ENCODE measurements around the gene NID1.

Gene NID1, protein sequence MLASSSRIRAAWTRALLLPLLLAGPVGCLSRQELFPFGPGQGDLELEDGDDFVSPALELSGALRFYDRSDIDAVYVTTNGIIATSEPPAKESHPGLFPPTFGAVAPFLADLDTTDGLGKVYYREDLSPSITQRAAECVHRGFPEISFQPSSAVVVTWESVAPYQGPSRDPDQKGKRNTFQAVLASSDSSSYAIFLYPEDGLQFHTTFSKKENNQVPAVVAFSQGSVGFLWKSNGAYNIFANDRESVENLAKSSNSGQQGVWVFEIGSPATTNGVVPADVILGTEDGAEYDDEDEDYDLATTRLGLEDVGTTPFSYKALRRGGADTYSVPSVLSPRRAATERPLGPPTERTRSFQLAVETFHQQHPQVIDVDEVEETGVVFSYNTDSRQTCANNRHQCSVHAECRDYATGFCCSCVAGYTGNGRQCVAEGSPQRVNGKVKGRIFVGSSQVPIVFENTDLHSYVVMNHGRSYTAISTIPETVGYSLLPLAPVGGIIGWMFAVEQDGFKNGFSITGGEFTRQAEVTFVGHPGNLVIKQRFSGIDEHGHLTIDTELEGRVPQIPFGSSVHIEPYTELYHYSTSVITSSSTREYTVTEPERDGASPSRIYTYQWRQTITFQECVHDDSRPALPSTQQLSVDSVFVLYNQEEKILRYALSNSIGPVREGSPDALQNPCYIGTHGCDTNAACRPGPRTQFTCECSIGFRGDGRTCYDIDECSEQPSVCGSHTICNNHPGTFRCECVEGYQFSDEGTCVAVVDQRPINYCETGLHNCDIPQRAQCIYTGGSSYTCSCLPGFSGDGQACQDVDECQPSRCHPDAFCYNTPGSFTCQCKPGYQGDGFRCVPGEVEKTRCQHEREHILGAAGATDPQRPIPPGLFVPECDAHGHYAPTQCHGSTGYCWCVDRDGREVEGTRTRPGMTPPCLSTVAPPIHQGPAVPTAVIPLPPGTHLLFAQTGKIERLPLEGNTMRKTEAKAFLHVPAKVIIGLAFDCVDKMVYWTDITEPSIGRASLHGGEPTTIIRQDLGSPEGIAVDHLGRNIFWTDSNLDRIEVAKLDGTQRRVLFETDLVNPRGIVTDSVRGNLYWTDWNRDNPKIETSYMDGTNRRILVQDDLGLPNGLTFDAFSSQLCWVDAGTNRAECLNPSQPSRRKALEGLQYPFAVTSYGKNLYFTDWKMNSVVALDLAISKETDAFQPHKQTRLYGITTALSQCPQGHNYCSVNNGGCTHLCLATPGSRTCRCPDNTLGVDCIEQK
- 1.6 to 5.5 reads per million in 2 donors for total RNA-seq

- peak in 2 of 5 experiments; percentile 16 to 37 for DNase-seq
Measured at GRCh38 chr1:236064674-236065508, at the start of gene NID1. Gene NID1 (minus strand): TSS chr1:236065090. CDS start chr1:236065079, 11 bp downstream.

- no peak for DNase-seq
Measured at GRCh38 chr1:236114076-236114747, 49.3 kb upstream of the NID1 start.

DNA sequence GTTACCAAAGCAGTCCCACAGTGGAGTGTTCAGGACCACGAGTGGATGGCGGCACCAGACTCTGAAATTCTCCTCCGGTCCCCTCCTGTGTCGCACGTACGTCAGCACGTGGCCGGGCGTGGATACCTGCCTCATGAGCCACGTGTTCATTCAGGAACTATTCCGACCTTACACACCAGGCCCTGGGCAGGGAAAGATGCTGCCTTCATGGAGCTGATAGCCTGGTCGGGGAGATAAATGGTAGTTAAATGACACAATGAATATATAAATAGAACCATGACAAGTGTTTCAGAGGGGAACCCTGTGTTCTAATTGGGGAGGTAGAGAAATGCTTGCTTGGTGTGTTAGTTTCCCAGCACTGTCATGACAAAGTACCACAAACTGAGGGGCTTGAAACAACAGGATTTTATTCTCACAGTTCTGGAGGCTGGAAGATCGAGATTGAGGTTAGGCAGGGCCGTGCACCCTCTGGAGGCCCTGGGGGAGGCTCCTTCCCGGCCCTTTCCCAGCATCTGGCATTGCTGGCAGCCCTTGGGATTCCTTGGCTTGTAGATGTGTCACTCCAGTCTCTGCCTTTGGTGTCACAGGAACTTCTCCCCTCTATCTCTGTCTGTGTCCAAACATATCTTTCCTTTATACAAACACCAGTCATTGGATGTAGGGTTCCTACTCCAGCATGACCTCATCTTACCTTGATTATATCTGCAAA, 48.6 kb upstream of the NID1 start:
- no peak for DNase-seq

- no peak for DNase-seq
Measured at GRCh38 chr1:236112332-236112627, 47.4 kb upstream of the NID1 start.

DNA sequence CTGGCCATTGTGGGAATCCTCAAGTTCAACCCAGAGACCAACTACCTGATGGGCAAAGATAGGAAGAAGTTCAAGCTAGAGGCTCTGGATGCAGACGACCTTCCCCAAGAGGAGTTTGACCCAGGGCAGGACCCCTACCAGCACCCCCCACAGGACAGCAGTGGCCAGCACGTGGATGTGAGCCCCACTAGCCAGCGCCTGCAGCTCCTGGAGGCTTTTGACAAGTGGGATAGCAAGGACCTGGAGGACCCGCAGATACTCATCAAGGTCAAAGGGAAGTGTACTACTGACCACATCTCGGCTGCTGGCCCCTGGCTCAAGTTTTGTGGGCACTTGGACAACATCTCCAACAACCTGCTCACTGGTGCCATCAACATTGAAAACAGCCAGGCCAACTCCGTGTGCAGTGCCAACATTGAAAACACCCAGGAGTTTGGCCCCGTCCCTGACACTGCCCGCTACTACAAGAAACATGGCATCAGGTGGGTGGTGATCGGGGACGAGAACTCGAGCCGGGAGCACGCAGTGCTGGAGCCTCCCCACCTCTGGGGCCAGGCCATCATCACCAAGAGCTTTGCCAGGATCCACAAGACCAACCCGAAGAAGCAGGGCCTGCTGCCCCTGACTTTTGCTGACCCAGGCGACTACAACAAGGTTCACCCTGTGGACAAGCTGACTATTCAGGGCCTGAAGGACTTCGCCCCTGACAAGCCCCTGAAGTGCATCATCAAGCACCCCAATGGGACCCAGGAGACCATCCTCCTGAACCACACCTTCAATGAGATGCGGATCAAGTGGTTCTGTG, 46.8 kb upstream of the NID1 start:
- no peak for DNase-seq

GRCh38 chr1:236110137-236110536, 45.2 kb upstream of the NID1 start:
- DNase-seq, result no peak

GRCh38 chr1:236108027-236108648, 43.2 kb upstream of the NID1 start:
- no peak for DNase-seq

DNA sequence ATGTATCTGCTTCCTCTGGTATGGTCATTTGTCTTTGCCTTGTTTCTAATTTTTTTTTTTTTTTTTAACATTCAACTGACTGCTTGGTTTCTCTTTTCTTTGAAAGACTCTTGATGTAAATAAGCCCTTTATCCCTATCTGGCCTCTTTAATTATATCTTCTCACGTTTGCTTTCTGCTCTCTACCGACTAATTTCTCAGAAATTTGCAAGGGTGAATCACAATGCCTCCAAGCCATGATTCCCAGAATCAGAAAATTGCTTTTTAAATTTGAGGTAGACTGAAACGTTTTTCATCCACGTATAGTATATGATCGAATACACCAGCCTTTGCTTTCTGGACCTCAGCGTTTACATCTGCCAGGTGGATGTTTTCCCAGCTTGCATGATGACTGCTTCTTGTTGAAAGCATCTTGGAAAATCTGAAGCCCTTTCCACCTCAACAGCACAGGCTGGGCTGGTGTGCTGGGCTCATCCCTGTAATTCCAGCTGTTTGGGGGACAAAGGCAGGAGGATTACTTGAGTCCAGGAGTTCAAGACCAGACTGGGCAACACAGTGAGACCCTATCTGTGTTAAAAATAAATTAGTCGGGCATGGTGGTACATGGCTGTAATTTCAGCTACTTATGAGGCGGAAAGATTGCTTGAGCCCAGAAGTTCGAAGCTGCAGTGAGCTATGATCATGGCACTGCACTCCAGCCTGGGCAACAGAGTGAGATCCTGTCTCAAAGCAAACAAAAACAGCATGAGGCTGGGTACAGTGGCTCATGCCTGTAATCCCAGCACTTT, 42.4 kb upstream of the NID1 start:
- DNase-seq, result no peak

GRCh38 chr1:236103646-236104218, 38.8 kb upstream of the NID1 start:
- peak in 3 of 5 experiments; percentile 25 to 68 (median 26) for DNase-seq

- DNase-seq, result no peak
Measured at GRCh38 chr1:236103059-236103458, 38.2 kb upstream of the NID1 start.

GRCh38 chr1:236102611-236103010, 37.7 kb upstream of the NID1 start:
- DNase-seq, result no peak

DNA sequence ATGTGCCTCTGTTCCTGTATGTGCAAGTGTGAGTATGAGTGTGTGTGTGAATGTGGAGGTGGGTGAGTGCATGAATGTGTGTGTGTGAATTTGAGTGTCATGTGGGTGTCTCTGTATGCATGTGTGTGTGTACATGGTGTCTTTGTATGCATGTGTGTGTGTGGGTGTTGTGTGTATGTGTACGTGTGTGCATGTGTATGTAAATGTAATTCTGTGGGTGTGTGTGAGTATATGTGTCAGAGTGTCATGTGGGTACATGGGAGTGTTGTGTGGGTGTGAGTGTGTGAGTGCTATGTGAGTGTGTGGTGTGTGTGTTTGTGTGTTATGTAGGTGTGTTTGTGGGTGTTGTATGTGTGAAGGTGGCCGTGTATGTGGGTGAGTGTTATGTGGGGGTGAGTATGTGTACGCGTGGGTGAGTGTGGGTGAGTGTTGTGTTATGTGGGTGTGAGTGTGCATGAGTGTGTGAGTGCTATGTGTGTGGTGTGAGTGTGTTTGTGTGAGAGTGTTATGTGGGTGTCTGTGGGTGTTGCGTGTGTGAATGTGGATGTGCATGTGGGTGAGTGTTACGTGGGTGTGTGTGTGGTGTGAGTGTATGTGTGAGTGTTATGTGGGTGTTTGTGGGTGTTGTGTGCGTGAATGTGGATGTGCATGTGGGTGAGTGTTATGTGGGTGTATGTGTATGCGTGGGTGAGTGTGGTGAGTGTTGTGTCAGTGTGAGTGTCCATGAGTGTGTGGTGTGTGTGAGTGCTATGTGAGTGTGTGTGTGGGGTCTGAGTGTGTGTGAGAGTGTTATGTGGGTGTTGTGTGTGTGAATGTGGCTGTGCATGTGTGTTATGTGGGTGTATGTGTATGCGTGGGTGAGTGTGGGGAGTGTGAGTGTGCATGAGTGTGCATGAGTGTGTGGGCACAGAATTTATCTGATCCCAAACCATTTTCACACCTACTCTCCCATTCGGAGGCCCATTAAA, 36.6 kb upstream of the NID1 start:
- peak in 1 of 5 experiments; percentile 19 for DNase-seq

GRCh38 chr1:236100799-236101198, 35.9 kb upstream of the NID1 start:
- no peak for DNase-seq

DNA sequence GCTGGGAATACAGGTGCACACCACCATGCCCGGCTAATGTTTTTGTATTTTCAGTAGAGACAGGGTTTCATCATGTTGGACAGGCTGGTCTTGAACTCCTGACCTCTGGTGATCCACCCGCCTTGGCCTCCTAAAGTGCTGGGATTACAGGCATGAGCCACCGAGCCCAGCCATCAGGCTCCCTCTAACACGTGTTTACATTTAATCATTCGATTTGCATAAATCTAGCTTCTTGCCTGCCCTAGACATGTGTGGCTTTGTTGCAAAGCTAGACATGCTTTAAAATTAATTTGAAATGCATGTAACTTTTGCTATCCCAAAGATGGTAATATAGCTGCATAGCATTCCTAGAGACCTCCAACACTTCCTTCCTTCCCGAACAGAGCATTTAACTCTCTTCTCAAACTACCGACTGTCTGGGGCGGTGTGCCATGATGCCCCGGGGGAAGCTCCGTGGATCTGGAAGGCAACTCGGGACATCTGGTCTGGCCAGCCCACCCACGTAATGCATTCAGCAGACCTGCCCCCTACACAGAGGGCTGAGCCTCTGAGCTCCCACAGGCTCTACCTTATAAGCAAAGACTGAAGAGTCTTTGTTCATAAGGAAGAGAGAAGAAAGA, 34.6 kb upstream of the NID1 start:
- DNase-seq, result no peak

- no peak for DNase-seq
Measured at GRCh38 chr1:236098267-236098666, 33.4 kb upstream of the NID1 start.

DNA sequence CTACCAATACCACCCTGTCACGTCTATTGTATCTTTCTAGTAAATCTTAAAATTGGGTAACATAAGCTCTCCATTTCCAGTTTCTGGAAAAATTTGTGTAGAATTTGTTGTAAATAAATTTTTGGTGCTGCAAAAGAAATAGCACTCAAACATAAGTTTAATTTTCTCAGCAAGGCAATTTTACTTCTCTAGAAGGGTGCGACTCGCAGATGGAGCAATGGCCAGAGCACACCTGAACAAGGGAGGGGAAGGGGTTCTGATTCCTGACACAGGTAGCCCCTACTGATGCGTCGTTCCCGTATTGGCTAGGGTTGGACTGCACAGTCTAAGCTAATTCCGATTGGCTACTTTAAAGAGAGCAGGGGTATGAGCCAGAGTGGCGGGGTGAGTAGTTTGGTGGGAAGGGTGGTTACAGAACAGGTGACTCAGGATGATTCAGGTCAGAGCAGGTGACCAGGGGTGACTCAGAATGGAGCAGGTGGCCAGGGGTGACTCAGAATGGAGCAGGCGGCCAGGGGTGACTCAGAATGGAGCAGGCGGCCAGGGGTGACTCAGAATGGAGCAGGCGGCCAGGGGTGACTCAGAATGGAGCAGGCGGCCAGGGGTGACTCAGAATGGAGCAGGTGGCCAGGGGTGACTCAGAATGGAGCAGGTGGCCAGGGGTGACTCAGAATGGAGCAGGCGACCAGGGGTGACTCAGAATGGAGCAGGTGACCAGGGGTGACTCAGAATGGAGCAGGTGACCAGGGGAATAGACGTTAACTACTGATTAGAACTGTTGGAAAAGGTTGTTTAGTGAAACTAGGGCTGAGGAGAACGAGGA, 32.0 kb upstream of the NID1 start:
- peak; percentile 49 to 100 (median 76) for DNase-seq
